Hair follicle dermal papilla cell (primary cell): ENCODE results near the gene OR56A3. TPM values are rescaled to one million over a fixed set of nuclear protein-coding genes. Genes with fewer than 3 reads are reported as not detected.

Experiments used
- total RNA-seq: library from RNA; depleted of rRNA; stranded (reverse); fragments of >200 nt; gene quantifications from 2 replicates; pipeline ENCODE4 v1.2.3, GENCODE V29; 2012

Gene OR56A3
- total RNA-seq: not detected in 2 replicates

GRCh38 chr11:5941951-5942350, at the start of gene OR56A3:
Gene OR56A3, plus strand, starts transcription at chr11:5942251. Its CDS starts 5,096 bp downstream, at chr11:5947347.

GRCh38 chr11:5892908-5893307, 49.1 kb upstream of the OR56A3 start, which contains the start of gene OR52E5:
Gene OR52E5, plus strand, starts transcription at chr11:5893208. Its CDS starts 7,569 bp downstream, at chr11:5900777.

GRCh38 chr11:5968394-5968793, 26.3 kb downstream of the OR56A3 start, which contains the start of gene OR56A5:
Gene OR56A5, minus strand, starts transcription at chr11:5968494. Its CDS starts 0 bp downstream, at chr11:5968494.

GRCh38 chr11:5986885-5987284, 44.8 kb downstream of the OR56A3 start, which contains the start of gene OR52L1:
Gene OR52L1, minus strand, starts transcription at chr11:5986985. Its CDS starts 55 bp downstream, at chr11:5986930.

Other genes with a start within 250 kb of the OR56A3 start
- gene OR56B1, start 205.8 kb upstream of the OR56A3 start, total RNA-seq: 0.12 TPM in 1 of 2 replicates, not detected in the other
- not detected in 2 replicates for gene OR52N4, start 188.0 kb upstream of the OR56A3 start, total RNA-seq
- not detected in 2 replicates for gene OR52N5, start 158.9 kb upstream of the OR56A3 start, total RNA-seq
- not detected in 2 replicates for gene OR52N1, start 151.0 kb upstream of the OR56A3 start, total RNA-seq
- gene OR52N2, start 133.3 kb upstream of the OR56A3 start, total RNA-seq: not detected in 2 replicates
- not detected in 2 replicates for gene OR52E6, start 100.4 kb upstream of the OR56A3 start, total RNA-seq
- not detected in 2 replicates for gene OR52E8, start 84.6 kb upstream of the OR56A3 start, total RNA-seq
- not detected in 2 replicates for gene OR52E4, start 61.6 kb upstream of the OR56A3 start, total RNA-seq
- not detected in 2 replicates for gene OR52E5, start 49.0 kb upstream of the OR56A3 start, total RNA-seq
- not detected in 2 replicates for gene OR56A5, start 26.2 kb downstream of the OR56A3 start, total RNA-seq
- not detected in 2 replicates for gene OR52L1, start 44.7 kb downstream of the OR56A3 start, total RNA-seq
- gene OR56A4, start 64.7 kb downstream of the OR56A3 start, total RNA-seq: not detected in 2 replicates
- gene OR56A1, start 88.5 kb downstream of the OR56A3 start, total RNA-seq: not detected in 2 replicates
- not detected in 2 replicates for gene OR56B4, start 165.4 kb downstream of the OR56A3 start, total RNA-seq
- gene OR52B2, start 228.1 kb downstream of the OR56A3 start, total RNA-seq: not detected in 2 replicates